GM04503 (cell line): Measurements from ENCODE around the gene MYEOV.

Source experiments
- DNase-seq: peaks from one replicate; pipeline ENCODE4 v3.0.0-alpha.2; 2012; ENCODE audit warnings: low read depth

Gene MYEOV

GRCh38 chr11:69317401-69318092 is 23.6 kb downstream of the MYEOV start:
- DNase-seq, result no peak

- DNase-seq, result no peak
Observed at GRCh38 chr11:69318093-69318420, 24.1 kb downstream of the MYEOV start.

- no peak for DNase-seq
Observed at GRCh38 chr11:69319255-69320106, 25.5 kb downstream of the MYEOV start.

- no peak for DNase-seq
Observed at GRCh38 chr11:69320326-69320725, 26.4 kb downstream of the MYEOV start.

GRCh38 chr11:69320756-69321741 is 27.1 kb downstream of the MYEOV start:
- DNase-seq, result no peak

DNA sequence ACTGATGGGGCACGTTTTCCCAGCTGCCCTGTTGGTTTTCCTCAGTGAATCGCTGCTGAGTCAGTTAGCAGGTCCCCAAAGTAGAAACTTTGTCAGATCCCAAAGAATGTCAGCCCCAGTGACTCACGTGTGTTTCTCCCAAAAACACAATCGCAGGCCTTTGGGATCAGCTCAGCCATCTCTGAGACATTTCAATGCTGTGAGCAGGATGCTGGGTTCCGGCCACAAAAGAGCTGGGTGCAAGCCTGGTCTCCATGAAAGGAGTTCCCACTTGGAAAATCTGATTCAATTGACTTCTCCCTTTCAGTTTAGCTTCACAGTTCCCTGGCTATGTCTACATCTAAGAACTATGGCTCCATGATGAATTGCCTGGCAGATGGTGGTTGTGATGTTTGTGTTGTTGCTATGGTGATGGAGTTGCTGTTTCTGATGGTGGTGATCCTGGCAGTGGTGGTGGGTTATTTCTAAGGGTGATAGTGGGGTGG is 28.0 kb downstream of the MYEOV start:
- DNase-seq, result peak; percentile 94

- no peak for DNase-seq
Observed at GRCh38 chr11:69325446-69325845, 31.5 kb downstream of the MYEOV start.

DNA sequence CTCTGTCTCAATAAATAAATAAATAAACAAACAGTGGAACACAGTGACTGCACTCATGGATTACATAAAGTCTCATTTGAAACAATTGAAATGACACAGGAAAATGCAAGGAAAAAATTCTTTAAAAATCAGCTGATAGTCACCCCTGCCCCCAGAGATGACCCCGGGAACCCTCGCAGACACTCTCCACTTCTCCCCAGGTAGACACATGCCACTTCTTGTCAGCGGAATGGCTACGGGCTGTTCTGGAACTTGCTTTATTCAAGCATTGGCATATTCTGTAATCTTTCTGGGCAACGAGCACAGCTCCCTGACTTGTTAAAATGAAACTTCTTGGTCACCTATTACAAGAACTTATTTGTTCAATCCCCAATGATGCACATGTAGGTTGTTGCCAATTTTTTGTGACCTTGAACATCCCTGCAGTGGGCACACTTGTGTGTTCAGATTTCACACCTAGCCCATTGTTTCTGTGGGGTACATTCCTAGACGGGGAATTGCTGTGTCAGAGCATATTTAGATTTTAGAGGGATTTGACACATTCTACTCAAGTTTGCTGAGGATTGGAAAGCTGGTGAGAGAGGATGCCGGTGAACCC is 32.8 kb downstream of the MYEOV start:
- DNase-seq, result no peak

DNA sequence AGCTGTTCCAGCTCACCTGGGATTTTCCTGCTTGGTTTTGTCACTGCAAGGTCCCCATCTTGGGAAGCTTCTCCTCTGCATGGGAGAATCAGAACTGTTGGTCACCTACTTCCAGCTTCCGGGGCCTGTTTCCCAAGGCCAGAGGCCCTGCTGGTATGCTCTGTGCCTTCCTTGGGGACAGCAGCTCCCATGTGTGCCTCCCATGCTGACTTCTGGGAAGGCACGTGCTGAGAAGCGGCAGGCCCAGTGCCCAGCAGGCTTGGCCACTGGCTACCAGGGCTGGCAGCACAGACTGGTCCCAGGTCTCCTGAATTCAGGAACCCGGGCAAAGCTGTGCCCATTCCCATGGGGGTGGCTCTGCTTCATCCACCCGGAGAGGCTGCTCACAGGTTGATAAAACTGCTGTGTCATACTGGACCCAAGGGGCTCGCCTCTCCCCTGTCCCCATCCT is 33.8 kb downstream of the MYEOV start:
- DNase-seq, result no peak

DNA sequence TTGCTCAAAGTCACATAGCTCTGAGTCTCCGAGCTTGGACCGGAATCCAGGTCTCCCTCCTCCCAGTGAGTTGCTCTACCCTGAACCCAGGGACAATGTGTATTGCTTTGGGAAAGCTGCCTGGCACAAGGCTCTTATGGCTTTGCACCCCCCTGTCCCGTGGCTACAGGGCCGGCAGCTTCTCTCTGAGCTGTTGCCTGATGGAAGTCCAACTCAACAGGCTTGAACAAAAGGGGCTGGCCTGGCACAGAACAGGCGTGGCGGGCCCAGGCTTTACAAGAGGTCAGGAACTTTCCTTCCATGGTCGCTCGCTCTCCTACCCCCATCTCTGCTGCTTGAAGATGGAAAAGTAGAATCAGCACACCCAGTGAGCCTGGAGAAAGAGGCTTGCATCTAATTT is 34.3 kb downstream of the MYEOV start:
- DNase-seq, result no peak

DNA sequence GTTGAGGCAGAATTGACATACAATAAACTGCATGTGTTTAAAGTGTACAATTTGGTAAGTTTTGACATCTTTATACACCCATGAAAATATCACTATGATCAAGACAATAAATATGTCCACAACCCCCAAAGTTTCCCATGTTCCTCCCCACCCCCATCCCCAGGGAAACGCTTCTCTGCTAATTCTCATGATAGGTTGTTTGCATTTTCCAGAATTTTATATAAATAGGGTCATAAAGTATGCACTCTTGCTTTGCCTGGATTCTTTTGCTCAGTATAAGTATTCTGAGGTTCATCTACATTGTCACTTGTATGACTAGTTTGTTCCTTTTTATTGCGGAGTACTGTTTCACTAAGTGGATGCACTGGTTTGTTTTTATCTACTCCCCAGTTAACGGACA is 35.6 kb downstream of the MYEOV start:
- no peak for DNase-seq

DNA sequence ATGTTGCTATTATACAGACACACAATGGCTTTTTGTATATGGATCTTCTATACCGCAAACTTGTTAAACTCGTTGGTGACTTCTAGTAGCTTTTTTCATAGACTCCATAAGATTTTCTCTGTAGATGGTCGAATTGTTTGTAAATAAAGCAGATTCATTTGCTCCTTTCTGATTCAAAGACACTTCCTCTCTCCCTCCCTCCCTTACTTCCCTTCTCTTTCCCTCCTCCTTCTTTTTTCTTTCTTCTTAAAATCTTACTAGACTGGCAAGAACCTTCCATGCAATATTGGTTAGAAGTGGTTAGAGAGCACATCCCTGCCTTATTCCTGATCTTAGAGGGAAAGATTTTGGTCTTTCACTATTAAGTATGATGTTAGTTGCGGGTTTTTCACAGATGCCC is 36.4 kb downstream of the MYEOV start:
- no peak for DNase-seq

- DNase-seq, result no peak
Observed at GRCh38 chr11:69333149-69333710, 39.3 kb downstream of the MYEOV start.

- no peak for DNase-seq
Observed at GRCh38 chr11:69333879-69334278, 39.9 kb downstream of the MYEOV start.

DNA sequence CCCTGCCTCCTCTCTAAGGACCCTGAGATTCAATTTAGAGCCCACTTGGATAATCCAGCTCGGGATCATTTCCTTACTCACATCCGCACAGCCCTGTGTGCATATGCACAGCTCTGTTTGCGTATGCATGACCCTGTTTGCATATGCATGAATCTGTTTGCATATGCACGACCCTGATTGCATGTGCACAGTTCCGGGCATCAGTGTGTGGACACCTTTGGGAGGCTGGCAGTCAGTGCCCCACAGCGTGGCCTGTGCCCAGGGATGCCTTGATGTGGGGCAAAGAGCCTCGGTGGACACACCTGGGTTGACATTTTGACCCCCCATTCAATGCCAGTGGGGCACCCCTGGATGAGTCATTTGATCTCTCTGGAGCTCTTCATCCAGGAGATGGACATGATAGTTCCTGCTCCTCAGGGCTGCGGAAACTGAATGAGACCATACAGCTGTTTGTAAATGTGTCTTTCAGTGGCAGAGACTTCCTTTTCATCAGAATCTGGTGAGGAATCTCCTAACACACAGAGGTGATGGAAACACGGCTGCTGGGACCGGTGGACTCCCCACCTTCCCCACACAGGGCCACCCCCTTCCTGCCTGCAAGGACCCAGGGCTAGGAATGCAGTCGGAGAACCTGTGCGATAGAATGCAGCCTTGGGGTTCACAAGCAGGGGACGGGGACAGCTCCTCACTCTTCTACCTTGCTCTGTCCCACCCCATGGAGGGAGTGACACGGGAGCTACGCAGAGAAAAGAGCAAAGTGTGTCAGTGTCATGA is 41.2 kb downstream of the MYEOV start:
- no peak for DNase-seq

- no peak for DNase-seq
Observed at GRCh38 chr11:69335781-69336405, 41.9 kb downstream of the MYEOV start.

DNA sequence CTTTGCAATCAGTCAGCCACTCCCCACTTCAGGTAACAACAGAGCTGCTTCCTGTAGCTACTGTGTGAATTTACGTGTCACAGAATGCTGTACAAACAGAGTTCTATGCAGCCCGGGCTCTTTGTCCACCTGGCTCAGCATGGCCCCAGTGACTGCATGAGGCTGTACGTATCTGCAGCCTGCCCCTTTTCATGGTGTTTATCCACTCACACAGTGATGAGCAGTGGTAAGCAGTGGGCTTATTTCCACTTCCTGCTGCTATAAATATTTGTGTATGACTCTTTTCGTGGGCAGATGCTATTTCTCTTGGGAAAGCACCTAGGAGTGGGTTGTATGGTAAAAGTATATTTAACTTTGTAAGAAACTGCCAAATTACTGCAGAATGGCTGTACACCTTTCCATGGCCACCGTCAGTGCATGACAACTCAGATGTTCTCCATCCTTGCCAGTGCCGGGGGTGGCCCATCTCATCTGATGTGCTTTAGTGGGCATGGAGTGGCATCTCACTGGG is 43.3 kb downstream of the MYEOV start:
- no peak for DNase-seq

DNA sequence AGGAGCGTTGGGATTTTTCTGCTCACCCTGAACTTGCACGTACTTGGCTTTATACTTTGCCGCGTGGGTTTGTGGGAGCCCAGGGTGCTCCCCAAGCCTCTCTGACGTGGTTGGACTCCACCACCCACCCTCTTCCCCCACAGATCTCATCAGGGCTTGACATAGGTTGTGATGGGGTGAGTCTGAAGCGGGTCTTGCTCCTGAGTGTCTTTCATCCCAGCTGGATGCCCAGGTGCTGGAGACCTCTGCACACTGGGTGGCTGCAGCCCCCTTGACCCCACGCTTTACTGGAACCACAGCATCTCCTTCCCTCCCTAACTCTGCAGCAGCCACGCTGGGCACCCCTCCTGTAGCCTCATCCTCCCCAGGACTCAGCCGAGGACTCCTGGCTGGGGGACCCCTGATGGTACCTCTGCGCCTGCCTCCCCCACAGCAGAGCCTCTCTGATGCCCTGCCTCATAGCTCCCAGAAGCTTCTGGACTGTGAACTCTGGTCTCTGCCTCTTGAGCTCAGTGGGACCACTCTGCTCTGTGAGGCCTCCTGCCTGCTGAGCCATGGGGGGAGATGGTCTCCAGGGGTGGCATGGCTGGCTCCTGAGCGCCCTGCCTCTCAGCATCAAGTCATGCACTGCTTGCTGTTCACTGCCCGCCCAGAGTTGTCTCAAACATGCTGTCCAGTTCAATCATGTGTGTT is 45.2 kb downstream of the MYEOV start:
- no peak for DNase-seq

GRCh38 chr11:69339983-69340565 is 46.1 kb downstream of the MYEOV start:
- DNase-seq, result no peak
